Measurements from ENCODE around the gene C1QTNF4.

DNA sequence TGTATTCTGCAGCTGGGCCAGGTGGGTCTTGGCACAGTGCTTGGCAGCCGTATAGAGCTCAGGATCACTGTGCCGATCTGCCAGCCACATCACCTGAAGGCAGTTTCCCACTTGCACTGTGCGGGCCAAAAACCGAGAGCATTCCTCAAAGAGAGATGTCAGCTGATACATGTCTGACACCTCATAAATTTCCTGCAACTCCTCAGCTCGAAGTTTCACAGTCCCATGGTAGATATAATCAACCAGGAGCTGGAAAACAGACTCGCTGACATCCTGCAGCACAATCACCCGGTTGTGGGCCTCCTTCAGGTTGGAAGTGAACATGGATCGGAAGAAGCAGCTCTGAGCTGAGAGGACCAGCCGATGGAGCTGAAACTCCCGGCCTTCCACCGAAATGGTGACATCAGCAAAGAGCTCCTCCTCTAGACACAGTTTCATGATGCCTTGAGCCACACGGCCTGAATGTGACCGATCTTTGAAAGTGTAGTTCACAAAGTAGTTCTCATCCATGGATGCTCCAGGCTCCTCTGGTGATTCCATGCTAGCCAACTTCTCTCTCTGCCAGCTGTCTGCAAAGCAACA lies 16.7 kb downstream of the C1QTNF4 start:
- TF ChIP-seq CTCF (conservative IDR thresholded peaks at IDR 0.05; ENCODE audit: low read length) (no peak), EZH2phosphoT487 (IDR thresholded peaks at IDR 0.05; ENCODE audit: borderline replicate concordance, low read depth, low read length) (no peak)

All from OCI-LY7 (cell line).